ENCODE results near the gene MYEOV. TPM values are rescaled to one million over a fixed set of nuclear protein-coding genes. Genes with fewer than 3 reads are reported as not detected.

MYEOV gene
- total and polyA plus RNA-seq, 4 donors: 0.37 to 0.82 (median 0.64) TPM

DNA sequence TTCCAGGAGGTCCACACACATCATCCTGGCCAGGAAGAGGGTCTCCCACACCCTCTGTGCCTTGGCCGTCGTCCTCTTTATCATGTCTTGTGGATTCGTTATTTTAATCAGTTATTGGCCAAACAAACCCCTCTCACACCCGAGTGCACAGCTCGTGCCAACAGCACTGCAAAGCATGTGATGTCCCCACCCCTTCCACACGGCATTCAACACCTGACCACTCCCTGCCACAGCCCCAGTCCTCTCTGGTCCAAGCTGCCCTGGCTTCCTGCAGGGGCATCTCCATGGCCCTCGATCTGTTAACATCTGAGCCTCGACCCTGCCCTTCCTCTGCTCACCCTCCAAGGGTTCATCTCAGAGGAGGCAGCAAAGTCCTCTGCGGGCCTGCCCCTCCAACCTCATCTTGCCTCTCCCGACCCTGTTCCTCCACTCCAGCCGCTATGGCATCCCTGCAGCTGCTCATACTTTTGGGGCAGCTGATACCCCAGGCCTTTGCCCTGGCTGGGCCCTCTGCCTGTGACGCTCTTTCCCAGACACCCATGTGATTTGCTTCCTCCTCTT is 14.0 kb downstream of the MYEOV start:
- Histone ChIP-seq H3K4me3 (no peak overlapping the region), H3K27ac (ENCODE audit: low read depth in 1 of 2, low read length in 1 of 2) (no peak overlapping the region), H3K27me3 (ENCODE audit: control insufficient read depth in 3 of 3, insufficient read depth in 3 of 3, low read length in 2 of 3) (no peaks in the 10 kb centered on the region), H3K9ac (ENCODE audit: insufficient read depth in 1 of 2, low read length in 2 of 2) (no peak overlapping the region), H3K36me3 (ENCODE audit: control insufficient read depth in 4 of 4, insufficient read depth in 4 of 4, low read length in 4 of 4) (no peaks in the 10 kb centered on the region), H3K9me3 (ENCODE audit: control insufficient read depth in 4 of 4, insufficient read depth in 3 of 4, low read length in 3 of 4) (peaks cover 0 to 2% (median 0%) of the 10 kb centered on the region in 4 donors), H3K4me1 (ENCODE audit: control insufficient read depth in 5 of 5, insufficient read depth in 5 of 5, low read length in 5 of 5) (peaks cover 0 to 59% (median 27%) of the 10 kb centered on the region in 5 donors)
- ATAC-seq (ENCODE audit: insufficient read depth, low FRiP score) (no peak), DNase-seq (no peak)
- 76 to 78% methylated on average over 12 of the region's 12 CpGs for WGBS, 2 donors
- TF ChIP-seq, protein P1, sequence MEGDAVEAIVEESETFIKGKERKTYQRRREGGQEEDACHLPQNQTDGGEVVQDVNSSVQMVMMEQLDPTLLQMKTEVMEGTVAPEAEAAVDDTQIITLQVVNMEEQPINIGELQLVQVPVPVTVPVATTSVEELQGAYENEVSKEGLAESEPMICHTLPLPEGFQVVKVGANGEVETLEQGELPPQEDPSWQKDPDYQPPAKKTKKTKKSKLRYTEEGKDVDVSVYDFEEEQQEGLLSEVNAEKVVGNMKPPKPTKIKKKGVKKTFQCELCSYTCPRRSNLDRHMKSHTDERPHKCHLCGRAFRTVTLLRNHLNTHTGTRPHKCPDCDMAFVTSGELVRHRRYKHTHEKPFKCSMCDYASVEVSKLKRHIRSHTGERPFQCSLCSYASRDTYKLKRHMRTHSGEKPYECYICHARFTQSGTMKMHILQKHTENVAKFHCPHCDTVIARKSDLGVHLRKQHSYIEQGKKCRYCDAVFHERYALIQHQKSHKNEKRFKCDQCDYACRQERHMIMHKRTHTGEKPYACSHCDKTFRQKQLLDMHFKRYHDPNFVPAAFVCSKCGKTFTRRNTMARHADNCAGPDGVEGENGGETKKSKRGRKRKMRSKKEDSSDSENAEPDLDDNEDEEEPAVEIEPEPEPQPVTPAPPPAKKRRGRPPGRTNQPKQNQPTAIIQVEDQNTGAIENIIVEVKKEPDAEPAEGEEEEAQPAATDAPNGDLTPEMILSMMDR (IDR thresholded peaks at IDR 0.05; ENCODE audit: control extremely low read depth, extremely low read depth): no peak

DNA sequence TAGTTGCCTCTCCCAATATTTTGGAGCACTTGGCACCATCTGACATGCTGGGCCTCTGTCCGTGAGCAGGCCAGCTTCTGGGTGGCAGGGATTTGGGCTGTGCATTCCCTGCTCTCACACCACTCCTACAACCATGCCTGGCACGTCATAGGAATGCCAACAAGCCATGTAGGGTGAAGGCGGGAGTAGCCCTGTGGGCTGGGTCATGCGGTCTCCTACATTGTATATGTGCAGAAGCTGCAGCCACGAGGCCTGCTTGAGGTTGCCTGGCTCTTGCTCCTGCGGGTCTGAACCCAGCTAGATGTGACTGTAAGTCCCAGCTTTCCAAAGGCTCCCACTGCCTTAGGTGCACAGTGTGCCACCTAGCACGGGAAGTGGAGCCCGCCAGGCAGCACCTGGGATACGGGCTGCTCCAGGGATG is 14.5 kb downstream of the MYEOV start:
- H3K9ac ChIP-seq (ENCODE audit: insufficient read depth in 1 of 2, low read length in 2 of 2): no peak overlapping the region
- no peaks in the 10 kb centered on the region for H3K27me3 ChIP-seq (ENCODE audit: control insufficient read depth in 3 of 3, insufficient read depth in 3 of 3, low read length in 2 of 3)
- H3K36me3 ChIP-seq (ENCODE audit: control insufficient read depth in 4 of 4, insufficient read depth in 4 of 4, low read length in 4 of 4): no peaks in the 10 kb centered on the region
- TF ChIP-seq, protein P1 (IDR thresholded peaks at IDR 0.05; ENCODE audit: control extremely low read depth, extremely low read depth): no peak
- ATAC-seq (ENCODE audit: insufficient read depth, low FRiP score) (no peak), DNase-seq (peak in 1 of 3 donors; percentile 13)
- no peak overlapping the region for H3K27ac ChIP-seq (ENCODE audit: low read depth in 1 of 2, low read length in 1 of 2)
- H3K4me1 ChIP-seq (ENCODE audit: control insufficient read depth in 5 of 5, insufficient read depth in 5 of 5, low read length in 5 of 5): peaks cover 0 to 65% (median 28%) of the 10 kb centered on the region in 5 donors
- peaks cover 0 to 2% (median 0%) of the 10 kb centered on the region in 4 donors for H3K9me3 ChIP-seq (ENCODE audit: control insufficient read depth in 4 of 4, insufficient read depth in 3 of 4, low read length in 3 of 4)
- 93 to 94% methylated on average over 9 of the region's 9 CpGs for WGBS, 2 donors
- H3K4me3 ChIP-seq: no peak overlapping the region

DNA sequence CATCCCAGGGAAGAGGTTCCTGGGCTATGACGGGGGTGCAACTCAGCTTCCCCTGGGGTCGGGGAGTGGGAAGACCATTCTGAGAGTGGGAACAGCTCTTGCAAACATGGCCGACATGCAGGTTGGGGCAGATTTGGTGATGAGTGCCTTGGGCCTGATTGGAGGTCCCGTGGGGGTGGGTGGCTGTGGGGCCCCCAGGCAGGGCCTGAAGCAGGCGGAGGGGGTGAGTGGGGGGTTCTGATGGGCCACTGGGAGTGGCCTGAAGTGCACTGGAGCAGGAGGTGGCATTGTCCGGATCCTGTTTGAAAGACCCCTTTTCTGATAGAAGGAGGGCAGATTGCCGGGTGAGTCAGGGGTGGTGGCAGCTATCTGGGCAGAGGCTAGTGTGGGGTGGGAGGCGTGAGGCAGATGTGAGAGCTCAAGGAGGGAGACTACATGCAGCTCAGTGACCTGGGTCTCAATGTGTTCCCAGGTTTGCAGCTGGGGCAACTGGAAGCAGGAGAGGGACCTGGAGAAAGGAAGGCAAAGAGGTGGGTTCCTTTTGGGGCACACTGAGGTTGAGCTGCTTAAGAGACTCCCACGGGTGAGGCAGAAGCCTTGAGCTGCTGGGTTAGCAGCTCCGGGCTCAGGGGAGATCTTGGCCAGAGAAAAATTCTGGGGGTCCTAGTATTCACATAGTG is 15.1 kb downstream of the MYEOV start:
- H3K4me1 ChIP-seq (ENCODE audit: control insufficient read depth in 5 of 5, insufficient read depth in 5 of 5, low read length in 5 of 5): peaks cover 0 to 68% (median 28%) of the 10 kb centered on the region in 5 donors
- H3K27ac ChIP-seq (ENCODE audit: low read depth in 1 of 2, low read length in 1 of 2): no peak overlapping the region
- H3K36me3 ChIP-seq (ENCODE audit: control insufficient read depth in 4 of 4, insufficient read depth in 4 of 4, low read length in 4 of 4): no peaks in the 10 kb centered on the region
- TF ChIP-seq, protein P1 (IDR thresholded peaks at IDR 0.05; ENCODE audit: control extremely low read depth, extremely low read depth): no peak
- no peak overlapping the region for H3K4me3 ChIP-seq
- WGBS, 2 donors: 92 to 96% methylated on average over 10 of the region's 10 CpGs
- no peak overlapping the region for H3K9ac ChIP-seq (ENCODE audit: insufficient read depth in 1 of 2, low read length in 2 of 2)
- ATAC-seq (ENCODE audit: insufficient read depth, low FRiP score) (no peak), DNase-seq (peak in 1 of 3 donors; percentile 6)
- peaks cover 0 to 2% (median 0%) of the 10 kb centered on the region in 4 donors for H3K9me3 ChIP-seq (ENCODE audit: control insufficient read depth in 4 of 4, insufficient read depth in 3 of 4, low read length in 3 of 4)
- no peaks in the 10 kb centered on the region for H3K27me3 ChIP-seq (ENCODE audit: control insufficient read depth in 3 of 3, insufficient read depth in 3 of 3, low read length in 2 of 3)

Measured in lung (tissue), 12 donors.